Measurements from ENCODE around the gene MACROD2.

Gene MACROD2

GRCh38 chr20:14865731-14866130 is 870.4 kb downstream of the MACROD2 start:
- DNase-seq (ENCODE audit: low spot score): no peak

GRCh38 chr20:14866841-14867514 is 871.7 kb downstream of the MACROD2 start:
- DNase-seq (ENCODE audit: low spot score): no peak

GRCh38 chr20:14877301-14878028 is 882.1 kb downstream of the MACROD2 start:
- no peak for DNase-seq (ENCODE audit: low spot score)

- DNase-seq (ENCODE audit: low spot score): no peak
Observed at GRCh38 chr20:14878676-14879019, 883.3 kb downstream of the MACROD2 start.

- DNase-seq (ENCODE audit: low spot score): no peak
Observed at GRCh38 chr20:14879020-14879697, 883.8 kb downstream of the MACROD2 start.

GRCh38 chr20:14879839-14880238 is 884.5 kb downstream of the MACROD2 start:
- DNase-seq (ENCODE audit: low spot score): no peak

- DNase-seq (ENCODE audit: low spot score): no peak
Observed at GRCh38 chr20:14881518-14881917, 886.2 kb downstream of the MACROD2 start.

GRCh38 chr20:14882157-14882556 is 886.8 kb downstream of the MACROD2 start:
- DNase-seq (ENCODE audit: low spot score): no peak

- DNase-seq (ENCODE audit: low spot score): no peak
Observed at GRCh38 chr20:14882846-14883245, 887.5 kb downstream of the MACROD2 start.

GRCh38 chr20:14883324-14883723 is 888.0 kb downstream of the MACROD2 start:
- no peak for DNase-seq (ENCODE audit: low spot score)

GRCh38 chr20:14885661-14886060 is 890.3 kb downstream of the MACROD2 start:
- DNase-seq (ENCODE audit: low spot score): no peak

GRCh38 chr20:14888134-14888533 is 892.8 kb downstream of the MACROD2 start:
- no peak for DNase-seq (ENCODE audit: low spot score)

- no peak for DNase-seq (ENCODE audit: low spot score)
Observed at GRCh38 chr20:14889496-14890255, 894.4 kb downstream of the MACROD2 start.

GRCh38 chr20:14890713-14891112 is 895.4 kb downstream of the MACROD2 start:
- DNase-seq (ENCODE audit: low spot score): no peak

GRCh38 chr20:14892782-14893181 is 897.5 kb downstream of the MACROD2 start:
- no peak for DNase-seq (ENCODE audit: low spot score)

- no peak for DNase-seq (ENCODE audit: low spot score)
Observed at GRCh38 chr20:14896569-14896968, 901.3 kb downstream of the MACROD2 start.

- DNase-seq (ENCODE audit: low spot score): no peak
Observed at GRCh38 chr20:14897608-14898007, 902.3 kb downstream of the MACROD2 start.

- DNase-seq (ENCODE audit: low spot score): no peak
Observed at GRCh38 chr20:14902432-14903089, 907.2 kb downstream of the MACROD2 start.

GRCh38 chr20:14906908-14907434 is 911.7 kb downstream of the MACROD2 start:
- no peak for DNase-seq (ENCODE audit: low spot score)

GRCh38 chr20:14910126-14910525 is 914.8 kb downstream of the MACROD2 start:
- DNase-seq (ENCODE audit: low spot score): no peak

- DNase-seq (ENCODE audit: low spot score): no peak
Observed at GRCh38 chr20:14913896-14914620, 918.7 kb downstream of the MACROD2 start.
